Right atrium auricular region (tissue), 2 donors: ENCODE data around the gene FER. TPM values are rescaled to one million over a fixed set of nuclear protein-coding genes. Genes with fewer than 3 reads are reported as not detected.
"Not testable (repeated sequence)": the region's sequence is repeated elsewhere in the genome, so short reads cannot be mapped to it uniquely, and the experiment has no call there.

ENCODE experiments used
- DNase-seq: peaks from one replicate; pipeline ENCODE4 v3.0.0-alpha.2; 2019; ENCODE audit warnings: low spot score
- H3K27ac ChIP-seq, 2 donors: fragments of 200-600 bp; sonication (generic); 1 replicate in 1 of 2; 2 replicates in 1 of 2; pipeline ENCODE4 v1.5.1; 2016 to 2019
- H3K27me3 ChIP-seq, 2 donors: fragments of 200-600 bp; sonication (generic); one replicate each; pipeline versions ENCODE4 v1.5.1 to v1.6.0; 2017 to 2019
- H3K36me3 ChIP-seq: fragments of 200-600 bp; sonication (generic); one replicate; pipeline ENCODE4 v1.5.1; 2016
- H3K4me1 ChIP-seq, 2 donors: fragments of 200-600 bp; sonication (generic); one replicate each; pipeline versions ENCODE4 v1.5.1 to v1.6.0; 2017 to 2019
- H3K4me3 ChIP-seq, 2 donors: fragments of 200-600 bp; sonication (generic); 1 replicate in 1 of 2; 2 replicates in 1 of 2; pipeline ENCODE4 v1.5.1; 2017 to 2019; ENCODE audit warnings: mild to moderate bottlenecking in 1 of 2, moderate library complexity in 1 of 2
- H3K9me3 ChIP-seq, 2 donors: fragments of 200-600 bp; sonication (generic); one replicate each; pipeline ENCODE4 v1.5.1; 2019
- CTCF ChIP-seq, 2 donors: fragments of 200-600 bp; sonication (generic); IDR thresholded peaks; one replicate each; pipeline ENCODE4 v1.5.1; 2019; ENCODE audit warnings: antibody characterized with exemption in 2 of 2
- total RNA-seq, 2 donors: library from RNA; depleted of rRNA; stranded (reverse); fragments of >200 nt; gene quantifications; one replicate each; pipeline ENCODE4 v1.1.0, GENCODE V29; 2016

Gene FER
- total RNA-seq, 2 donors from 2014 or later = 10.6 to 12.9 TPM

GRCh38 chr5:109170629-109171350 lies 423.1 kb downstream of the FER start:
- H3K27me3 ChIP-seq = no peaks in the 10 kb centered on the region
- H3K27ac ChIP-seq = no peak overlapping the region
- no peak for DNase-seq
- TF ChIP-seq CTCF (IDR thresholded peaks at IDR 0.05) = no peak
- H3K9me3 ChIP-seq = no peaks in the 10 kb centered on the region
- H3K4me3 ChIP-seq = no peak overlapping the region
- H3K4me1 ChIP-seq = no peaks in the 10 kb centered on the region
- H3K36me3 ChIP-seq = no peaks in the 10 kb centered on the region

- H3K9me3 ChIP-seq, H3K4me3 ChIP-seq, H3K36me3 ChIP-seq, DNase-seq, H3K4me1 ChIP-seq, H3K27me3 ChIP-seq, H3K27ac ChIP-seq: not testable (repeated sequence)
These were observed 423.9 kb downstream of the FER start for GRCh38 chr5:109171437-109172073.

GRCh38 chr5:109173036-109173794 lies 425.5 kb downstream of the FER start:
- no peaks in the 10 kb centered on the region for H3K4me1 ChIP-seq
- H3K4me3 ChIP-seq = no peak overlapping the region
- H3K27me3 ChIP-seq = no peaks in the 10 kb centered on the region
- H3K36me3 ChIP-seq = no peaks in the 10 kb centered on the region
- no peak for TF ChIP-seq CTCF (IDR thresholded peaks at IDR 0.05)
- DNase-seq = no peak
- H3K27ac ChIP-seq = no peak overlapping the region
- H3K9me3 ChIP-seq = no peaks in the 10 kb centered on the region

- DNase-seq = no peak
- no peak for TF ChIP-seq CTCF (IDR thresholded peaks at IDR 0.05)
- no peaks in the 10 kb centered on the region for H3K4me1 ChIP-seq
- no peak overlapping the region for H3K27ac ChIP-seq
- no peaks in the 10 kb centered on the region for H3K9me3 ChIP-seq
- H3K4me3 ChIP-seq = no peak overlapping the region
- H3K27me3 ChIP-seq = no peaks in the 10 kb centered on the region
- H3K36me3 ChIP-seq = no peaks in the 10 kb centered on the region
These were observed 429.5 kb downstream of the FER start for GRCh38 chr5:109177227-109177626.

- H3K27ac ChIP-seq = no peak overlapping the region
- H3K4me1 ChIP-seq = no peaks in the 10 kb centered on the region
- no peaks in the 10 kb centered on the region for H3K27me3 ChIP-seq
- no peak for TF ChIP-seq CTCF (IDR thresholded peaks at IDR 0.05)
- no peak for DNase-seq
- H3K36me3 ChIP-seq = no peaks in the 10 kb centered on the region
- no peaks in the 10 kb centered on the region for H3K9me3 ChIP-seq
- no peak overlapping the region for H3K4me3 ChIP-seq
These were observed 430.1 kb downstream of the FER start for GRCh38 chr5:109177782-109178181.

- Histone ChIP-seq H3K36me3 (no peaks in the 10 kb centered on the region), H3K4me3 (no peak overlapping the region), H3K27ac (no peak overlapping the region), H3K4me1 (no peaks in the 10 kb centered on the region), H3K9me3 (no peaks in the 10 kb centered on the region), H3K27me3 (no peaks in the 10 kb centered on the region)
- no peak for TF ChIP-seq CTCF (IDR thresholded peaks at IDR 0.05)
- no peak for DNase-seq
These were observed 433.0 kb downstream of the FER start for GRCh38 chr5:109180668-109181067.
